GM21576 (cell line): ENCODE measurements around the gene TMEM59L.
A peak's percentile ranks its signal among the peaks of the same experiment; 100 is the strongest.

Source experiments
- ATAC-seq: cut with Tn5 transposase; IDR thresholded peaks from one replicate; pipeline ENCODE4 v1.9.1; 2021; ENCODE audit warnings: mild to moderate bottlenecking, moderate library complexity; ENCODE audit not compliant: unreplicated experiment

TMEM59L gene

DNA sequence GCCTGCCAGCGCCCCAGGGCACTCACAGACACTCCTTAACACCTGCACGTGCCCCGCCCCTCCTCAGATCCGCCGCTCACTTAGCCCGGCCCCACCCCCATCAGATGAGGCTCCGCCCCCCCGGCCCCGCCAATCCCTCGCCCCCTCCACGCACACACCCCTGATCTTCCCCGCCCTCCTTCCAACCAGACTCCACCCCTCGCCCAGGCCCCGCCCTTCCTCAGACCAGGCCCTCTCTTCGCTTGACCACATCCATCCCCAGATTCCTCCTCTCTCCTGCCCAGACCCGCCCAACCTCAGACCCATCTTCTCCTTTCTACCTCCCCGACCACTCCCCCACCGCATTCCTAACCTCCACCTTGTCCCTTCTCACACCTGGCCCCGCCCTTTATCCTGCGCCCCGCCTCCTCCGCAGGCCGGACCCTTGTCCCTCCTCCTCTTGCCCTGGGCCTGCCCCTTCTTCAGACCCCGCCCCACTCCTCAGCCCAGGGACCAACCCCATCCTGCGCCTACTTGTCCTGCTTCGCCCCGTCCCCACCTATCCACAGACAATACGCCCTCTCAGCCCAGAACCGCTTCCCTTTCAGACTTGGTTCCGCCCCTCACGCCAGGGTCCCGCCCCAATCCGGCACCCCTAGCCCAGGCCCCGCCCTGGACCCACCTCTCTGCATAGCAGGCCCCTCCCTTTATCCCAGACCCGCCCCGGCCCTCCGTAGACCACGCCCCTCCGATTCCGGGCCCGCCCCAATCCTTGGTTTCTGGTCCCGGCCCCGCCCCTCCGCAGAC is 23.7 kb downstream of the TMEM59L start:
- ATAC-seq = peak; percentile 84

- no peak for ATAC-seq
Observed at GRCh38 chr19:18636969-18637629, 24.4 kb downstream of the TMEM59L start, which contains the start of gene KLHL26. Gene KLHL26, plus strand, starts transcription at chr19:18637028. Its CDS starts 27 bp downstream, at chr19:18637055.

DNA sequence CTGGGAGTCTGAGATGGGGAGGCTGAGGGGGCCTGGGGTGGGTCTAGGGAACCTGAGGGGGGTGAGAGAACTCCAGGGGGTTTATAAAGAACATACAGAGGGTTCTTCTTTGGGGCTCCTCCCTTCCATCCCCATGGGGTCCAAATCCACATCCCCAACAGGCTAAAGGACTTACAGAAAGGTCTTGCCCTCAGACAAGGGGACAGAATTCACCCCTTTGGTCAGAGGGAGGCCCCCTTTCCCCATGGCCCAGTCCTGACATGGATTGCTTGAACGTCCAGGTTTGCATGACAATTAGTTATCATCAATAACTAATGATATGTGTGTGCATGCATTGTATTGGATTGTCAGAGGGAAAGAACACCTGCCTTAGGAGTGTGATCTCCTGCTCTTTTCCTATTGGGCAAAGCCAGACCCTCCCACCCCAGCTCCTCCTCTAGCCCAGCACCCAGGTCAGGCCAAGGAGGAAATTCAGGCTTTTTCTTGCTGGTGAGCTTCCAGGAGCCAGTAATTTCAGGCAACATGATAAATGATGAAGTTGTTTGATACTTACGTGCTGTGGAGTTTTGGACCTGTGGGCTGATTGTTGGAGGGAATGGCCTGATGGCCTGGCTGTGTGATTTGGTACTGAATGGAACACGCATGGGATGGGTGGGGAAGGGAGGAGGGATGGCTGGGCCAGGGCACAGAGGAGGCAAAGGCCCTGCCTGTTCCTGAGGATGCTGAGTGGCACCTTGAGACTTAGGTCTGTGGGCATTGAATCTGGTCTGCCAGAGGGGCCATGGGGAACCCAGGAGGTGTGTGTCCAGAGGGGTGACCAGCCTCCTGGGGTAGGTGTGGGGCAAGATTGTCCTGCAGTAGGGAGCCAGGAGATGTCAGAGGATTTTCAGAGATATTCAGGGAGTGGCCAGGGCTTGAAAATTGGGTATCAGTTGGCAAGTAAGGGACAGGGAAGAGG is 25.3 kb downstream of the TMEM59L start:
- ATAC-seq = no peak

DNA sequence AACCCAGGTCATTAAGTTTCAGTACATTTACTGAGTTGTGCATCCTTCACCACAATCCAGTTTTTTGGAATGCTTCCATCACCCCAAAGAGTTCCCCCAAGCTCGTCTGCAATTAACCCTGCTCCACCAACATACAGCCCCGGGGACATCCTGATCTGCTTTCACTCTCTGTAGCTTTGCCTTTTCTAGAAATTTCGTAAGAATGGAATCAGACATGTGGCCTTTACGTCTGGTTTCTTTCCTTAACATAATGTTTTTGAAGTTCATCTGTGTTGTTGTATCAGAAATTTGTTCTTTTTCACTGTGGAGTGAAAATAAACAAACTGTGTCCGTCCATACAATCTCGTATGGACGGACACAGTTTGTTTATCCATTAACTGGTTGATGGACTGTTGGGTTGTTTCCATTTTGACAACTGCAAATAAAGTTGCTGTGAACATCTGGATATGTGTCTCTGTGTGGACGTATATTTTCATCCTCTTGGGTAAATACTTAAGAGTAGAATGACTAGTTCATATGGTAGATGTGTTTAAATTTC is 27.1 kb downstream of the TMEM59L start:
- no peak for ATAC-seq

GRCh38 chr19:18644196-18645034 is 31.7 kb downstream of the TMEM59L start:
- ATAC-seq = no peak

DNA sequence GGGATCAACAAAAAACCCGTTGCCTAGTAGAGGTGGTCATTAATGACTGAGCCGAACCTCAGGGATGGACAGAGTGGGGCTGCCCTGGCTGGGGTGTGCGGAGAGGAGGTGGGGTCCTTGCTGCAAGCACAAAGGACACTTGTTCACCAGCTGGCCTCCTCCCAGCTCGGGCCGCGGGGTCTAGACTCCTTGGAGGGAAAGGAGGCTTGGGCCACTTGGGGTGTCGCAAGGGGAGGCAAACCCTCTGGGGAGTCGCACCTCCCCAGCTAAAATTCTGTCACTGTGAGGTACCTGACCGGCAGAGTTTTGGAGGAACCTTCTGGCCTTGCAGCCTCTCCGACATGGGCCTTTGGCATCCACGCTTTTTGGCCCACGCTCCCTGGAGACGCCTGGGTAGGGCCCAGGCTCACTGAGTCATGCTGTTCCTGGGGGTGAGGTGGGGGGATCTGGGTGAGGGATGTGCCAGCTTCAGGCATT is 32.4 kb downstream of the TMEM59L start:
- no peak for ATAC-seq

GRCh38 chr19:18646535-18647370 is 34.1 kb downstream of the TMEM59L start:
- ATAC-seq = no peak

DNA sequence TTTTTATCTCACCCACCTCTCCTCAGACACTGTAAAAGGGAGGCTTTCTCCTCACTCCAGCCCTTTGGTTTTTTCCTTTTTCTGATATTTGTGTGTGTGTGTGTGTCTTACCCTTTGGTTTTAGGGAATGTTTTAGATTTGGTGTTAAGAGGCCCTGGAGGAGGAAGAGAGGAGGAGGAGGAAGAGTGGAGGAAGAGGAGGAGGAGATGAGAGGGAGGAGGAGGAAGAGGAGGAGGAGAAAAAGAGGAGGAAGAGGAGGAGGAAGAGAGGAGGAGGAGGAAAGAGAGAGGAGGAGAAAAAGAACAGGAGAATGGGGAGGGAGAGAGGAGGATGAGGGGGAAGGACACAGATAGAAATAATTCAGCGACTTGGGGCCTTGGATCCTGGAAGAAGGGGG is 34.7 kb downstream of the TMEM59L start:
- ATAC-seq = no peak

DNA sequence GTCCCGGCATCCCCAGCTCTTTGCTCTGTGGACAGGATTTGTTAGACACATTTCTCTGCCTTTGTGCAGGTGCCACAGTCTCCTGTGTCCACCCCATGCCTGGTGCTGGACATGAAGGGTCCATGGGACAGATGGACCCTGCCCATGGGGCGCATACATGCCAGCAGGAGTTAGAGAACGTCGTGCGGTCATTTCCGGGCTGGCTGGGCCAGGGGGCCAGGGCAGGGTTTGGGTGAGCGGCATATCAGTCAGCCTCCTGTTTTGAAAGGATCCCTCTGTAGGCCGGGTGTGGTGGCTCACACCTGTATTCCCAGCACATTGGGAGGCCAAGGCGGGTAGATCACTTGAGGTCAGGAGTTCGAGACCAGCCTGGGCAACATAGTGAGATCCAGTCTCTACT is 35.1 kb downstream of the TMEM59L start:
- ATAC-seq = no peak

DNA sequence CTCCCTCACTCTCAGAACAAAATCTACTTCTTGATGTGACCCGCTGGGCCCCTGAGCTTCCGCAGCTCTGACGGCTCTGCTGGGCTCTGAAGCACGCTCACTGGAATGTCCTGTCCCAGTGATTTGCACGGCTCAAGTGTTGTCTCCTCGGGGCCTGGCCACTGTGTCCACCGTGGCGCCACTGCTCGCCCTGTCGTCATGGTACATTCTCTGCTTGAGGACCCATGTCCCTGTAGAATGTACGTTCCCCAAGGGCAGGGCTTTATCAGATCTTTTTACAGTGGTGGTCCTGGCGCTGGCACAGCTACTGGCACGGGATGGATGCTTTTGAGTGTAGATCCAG is 36.3 kb downstream of the TMEM59L start:
- no peak for ATAC-seq

DNA sequence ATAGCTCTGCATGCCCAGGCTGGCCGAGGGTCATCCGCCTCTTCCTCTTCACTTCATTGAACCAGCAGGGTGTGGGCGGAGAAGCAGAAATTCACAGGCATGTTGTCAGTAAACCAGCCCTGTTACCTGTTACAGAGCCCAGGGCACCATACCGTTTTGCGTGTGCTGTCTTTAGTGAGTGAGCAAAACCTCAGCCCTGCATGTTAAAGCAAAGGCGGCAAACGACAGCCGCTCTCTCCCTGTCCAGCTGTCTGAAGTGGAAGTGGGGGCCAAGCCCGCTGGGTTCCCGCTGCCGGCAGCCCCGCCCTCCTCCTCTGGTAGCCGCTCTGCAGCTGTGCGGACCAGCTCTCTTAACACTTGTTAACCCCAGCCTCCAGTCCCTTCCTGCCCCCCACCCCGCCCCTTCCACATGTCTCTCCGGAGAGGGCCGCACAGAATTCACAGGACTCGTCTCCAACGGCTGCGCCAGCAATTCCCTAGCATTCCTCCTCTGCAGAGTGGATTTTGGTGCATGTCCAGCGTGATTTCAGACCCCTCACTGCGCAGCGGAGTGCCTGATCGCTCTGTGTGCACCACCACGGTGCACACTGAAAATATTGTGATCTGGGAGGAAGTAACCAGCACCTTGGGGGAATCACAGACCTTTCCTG is 36.8 kb downstream of the TMEM59L start:
- ATAC-seq = no peak

DNA sequence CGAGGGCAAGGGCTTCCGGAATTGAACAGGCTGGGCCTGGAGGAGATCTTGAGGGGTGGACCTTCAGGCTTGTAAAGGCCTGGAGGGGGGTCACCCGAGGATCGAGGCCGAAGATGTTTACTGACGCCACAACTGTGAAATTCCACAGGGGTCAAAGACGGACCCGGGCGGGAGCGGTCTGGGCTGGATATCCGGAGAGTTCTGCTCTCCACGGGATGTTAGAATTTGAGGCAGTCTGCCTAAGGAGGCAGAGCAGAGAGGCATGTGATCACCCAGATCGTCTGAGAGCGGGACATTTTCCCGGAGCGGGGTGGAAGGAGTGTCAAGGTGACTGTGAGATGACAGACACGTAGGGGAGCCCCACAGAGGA is 37.3 kb downstream of the TMEM59L start:
- no peak for ATAC-seq

GRCh38 chr19:18650468-18651041 is 37.9 kb downstream of the TMEM59L start:
- ATAC-seq = no peak

- ATAC-seq = no peak
Observed at GRCh38 chr19:18651300-18651699, 38.6 kb downstream of the TMEM59L start.

GRCh38 chr19:18651733-18652132 is 39.1 kb downstream of the TMEM59L start:
- no peak for ATAC-seq

- no peak for ATAC-seq
Observed at GRCh38 chr19:18653853-18654252, 41.2 kb downstream of the TMEM59L start.

- no peak for ATAC-seq
Observed at GRCh38 chr19:18654469-18654868, 41.8 kb downstream of the TMEM59L start.

DNA sequence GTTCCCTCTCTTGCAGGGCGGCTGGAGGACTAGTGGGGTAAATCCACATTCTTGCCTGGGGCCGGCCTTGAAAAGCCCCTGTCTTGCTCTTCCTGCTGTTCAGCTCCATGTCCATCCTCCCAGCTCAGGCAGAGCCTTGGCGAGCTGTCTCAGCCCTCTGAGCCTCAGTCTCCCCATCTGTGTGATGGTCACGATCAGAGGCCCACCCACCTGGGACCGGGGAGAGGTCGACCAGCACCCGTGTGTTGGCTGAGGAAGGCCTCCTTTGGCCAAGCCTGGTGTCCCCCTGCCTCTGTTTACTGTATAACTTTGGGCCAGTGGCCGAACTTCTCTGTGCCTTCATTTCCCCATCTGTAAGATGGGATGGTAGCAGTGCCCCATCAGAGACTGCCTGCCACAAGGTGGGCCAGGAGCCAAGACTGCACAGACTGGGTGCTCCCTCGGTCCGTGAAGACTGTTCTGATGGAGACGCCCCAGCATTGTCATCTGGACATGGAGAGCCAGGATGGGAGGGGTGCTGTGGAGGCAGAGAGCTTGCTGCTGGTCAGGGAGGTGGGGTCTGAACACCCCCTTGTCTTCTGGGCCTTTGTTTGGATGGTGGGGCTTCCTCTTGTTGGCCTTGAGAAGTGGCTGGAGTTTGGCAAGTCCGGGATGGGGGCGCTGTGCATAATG is 42.6 kb downstream of the TMEM59L start:
- ATAC-seq = no peak
